Right lobe of liver (tissue), 6 donors: Measurements from ENCODE around the gene NARS2. TPM values are rescaled to one million over a fixed set of nuclear protein-coding genes. Genes with fewer than 3 reads are reported as not detected.
A peak's percentile ranks its signal among the peaks of the same experiment; 100 is the strongest.

ENCODE experiments used
- ATAC-seq, 4 donors: fragments of 200-7000 bp; cut with Tn5 transposase; one replicate each; pipeline ENCODE4 v1.9.1; 2020; ENCODE audit warnings: mild to moderate bottlenecking in 4 of 4, moderate library complexity in 4 of 4
- DNase-seq, 3 donors: peaks; one replicate each; pipeline ENCODE4 v3.0.0-alpha.2; 2020
- H3K27ac ChIP-seq, 3 donors: fragments of 200-600 bp; one replicate each; pipeline ENCODE4 v1.8.0; 2022
- H3K27me3 ChIP-seq, 2 donors: fragments of 200-600 bp; one replicate each; pipeline ENCODE4 v1.8.0; 2022
- H3K36me3 ChIP-seq, 4 donors: fragments of 200-600 bp; sonication (generic) in 1 of 4; one replicate each; pipeline versions ENCODE4 v1.5.1 to v1.8.0; 2017 to 2022; ENCODE audit warnings: control low read depth in 1 of 4
- H3K4me1 ChIP-seq, 4 donors: fragments of 200-600 bp; sonication (generic) in 1 of 4; one replicate each; pipeline versions ENCODE4 v1.5.1 to v1.8.0; 2017 to 2022; ENCODE audit warnings: control low read depth in 1 of 4
- H3K4me3 ChIP-seq, 3 donors: fragments of 200-600 bp; one replicate each; pipeline ENCODE4 v1.8.0; 2022
- H3K9me3 ChIP-seq, 4 donors: fragments of 200-600 bp; sonication (generic) in 1 of 4; one replicate each; pipeline versions ENCODE4 v1.5.1 to v1.8.0; 2017 to 2022; ENCODE audit warnings: control low read depth in 1 of 4
- CTCF ChIP-seq, 4 donors: fragments of 200-600 bp in 3 of 4; fragments of 450-650 bp in 1 of 4; IDR thresholded peaks; one replicate each; pipeline versions ENCODE4 v1.5.1 to v1.8.0; 2016 to 2022; ENCODE audit warnings: antibody characterized with exemption in 4 of 4, mild to moderate bottlenecking in 2 of 4
- POLR2A ChIP-seq: fragments of 450-650 bp; IDR thresholded peaks from one replicate; pipeline ENCODE4 v1.6.1; 2017; ENCODE audit warnings: antibody characterized with exemption, mild to moderate bottlenecking
- WGBS: methylation state at CpG from one replicate; pipeline ENCODE4 v1.1.6; 2018; ENCODE audit warnings: low coverage, low lambda C conversion rate; ENCODE audit not compliant: insufficient coverage; ENCODE audit errors: missing lambda C conversion rate; 5-methylcytosine and 5-hydroxymethylcytosine counted together
- intact Hi-C, 2 donors: fragments of 100-400 bp; cut with DNase I; formaldehyde crosslinking; loops; one replicate each; pipeline versions ENCODE4 v1.11.2 to v1.14.1; 2022
- total RNA-seq, 6 experiments: library from RNA; depleted of rRNA in 2 of 6; stranded (reverse); fragments of >200 nt in 2 of 6; fragmentation: NEBNext Ultra II Directional in 3 of 6; extraction: Animal tissue kit (Norgen Biotek cat#: 25700) in 3 of 6; gene quantifications; one replicate each; pipeline versions ENCODE4 v1.1.0 to v1.2.4, GENCODE V29; 2016 to 2023
- donor health status: DM: no; HTN: yes; CAD: no.
- donor health status: DM: no; HTN: no; CAD: no.
- donor health status: DM: no; HTN: no; CAD: no.
- donor health status: DM: no; HTN: yes; CAD: no.
- donor health status: DM: no; HTN: yes; CAD: no.

NARS2 gene
- total RNA-seq, 6 experiments from 2014 or later: 11.5 to 17.4 (median 14.0) TPM

DNA sequence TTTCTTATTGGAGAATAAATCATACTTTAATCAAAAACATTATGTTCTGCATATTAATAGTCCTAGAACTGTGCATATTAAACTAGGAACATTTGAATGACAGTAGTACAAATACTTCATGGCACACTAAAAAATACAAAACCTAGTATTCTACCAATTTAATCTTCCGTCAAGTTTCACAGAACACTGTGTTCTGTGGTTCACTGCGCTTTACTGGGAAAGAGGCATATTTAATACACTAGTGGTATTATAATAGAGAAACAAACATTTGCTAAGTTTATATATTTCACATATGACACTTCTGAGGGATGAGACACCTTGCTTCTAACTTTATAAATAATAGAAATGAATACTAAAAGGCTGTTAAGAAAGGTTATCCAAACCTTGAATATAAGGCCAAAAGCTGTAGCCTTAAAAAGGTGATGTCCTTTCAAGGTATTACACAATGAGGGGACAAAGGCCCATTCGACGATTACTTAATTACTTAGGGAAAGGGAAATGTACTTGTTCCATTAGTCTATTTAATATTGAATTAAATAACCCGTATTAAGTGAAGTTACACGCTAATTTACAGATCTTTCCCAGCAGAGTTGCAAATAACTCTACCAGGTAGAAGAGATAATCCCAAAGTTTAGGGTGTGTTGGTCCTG is 48.0 kb downstream of the NARS2 start:
- WGBS: 34% methylated on average over 6 of the region's 6 CpGs
- Histone ChIP-seq H3K9me3 (no peaks in the 10 kb centered on the region), H3K4me1 (peaks cover 0 to 14% (median 4%) of the 10 kb centered on the region in 4 donors), H3K27me3 (no peaks in the 10 kb centered on the region), H3K4me3 (no peak overlapping the region), H3K27ac (peak overlapping the region in 1 of 3 donors; percentile 41), H3K36me3 (no peaks in the 10 kb centered on the region)
- ATAC-seq: peak; percentile 76 to 95 (median 82)
- TF ChIP-seq POLR2A: no peak
- TF ChIP-seq CTCF (IDR thresholded peaks at IDR 0.05): no peak
- DNase-seq: no peak
- intact Hi-C loops: no loop called here

DNA sequence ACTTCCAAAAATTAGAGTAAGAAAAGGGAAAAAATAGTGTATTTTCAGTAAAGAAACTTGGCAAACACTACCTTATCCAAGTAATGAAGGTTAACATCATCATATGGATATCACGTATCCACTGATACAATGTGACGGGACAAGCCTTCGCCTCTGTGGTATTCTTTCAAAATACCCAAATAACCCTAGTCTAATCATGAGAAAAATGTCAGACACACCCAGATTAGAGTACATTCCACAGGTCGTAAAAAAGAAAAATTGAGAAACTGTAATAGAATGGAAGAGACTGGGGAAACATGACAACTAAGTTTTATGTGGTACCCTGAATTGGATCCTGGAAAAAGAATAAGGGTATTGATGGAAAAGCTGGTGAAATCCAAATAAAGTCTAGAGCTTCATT is 48.9 kb downstream of the NARS2 start:
- no peaks in the 10 kb centered on the region for H3K27me3 ChIP-seq
- H3K27ac ChIP-seq: no peak overlapping the region
- TF ChIP-seq CTCF (IDR thresholded peaks at IDR 0.05): no peak
- no peak for TF ChIP-seq POLR2A
- intact Hi-C loops: no loop called here
- 100% methylated on average over 4 of the region's 4 CpGs for WGBS
- no peaks in the 10 kb centered on the region for H3K36me3 ChIP-seq
- H3K4me1 ChIP-seq: peaks cover 0 to 14% (median 4%) of the 10 kb centered on the region in 4 donors
- ATAC-seq (no peak), DNase-seq (no peak)
- no peaks in the 10 kb centered on the region for H3K9me3 ChIP-seq
- no peak overlapping the region for H3K4me3 ChIP-seq

DNA sequence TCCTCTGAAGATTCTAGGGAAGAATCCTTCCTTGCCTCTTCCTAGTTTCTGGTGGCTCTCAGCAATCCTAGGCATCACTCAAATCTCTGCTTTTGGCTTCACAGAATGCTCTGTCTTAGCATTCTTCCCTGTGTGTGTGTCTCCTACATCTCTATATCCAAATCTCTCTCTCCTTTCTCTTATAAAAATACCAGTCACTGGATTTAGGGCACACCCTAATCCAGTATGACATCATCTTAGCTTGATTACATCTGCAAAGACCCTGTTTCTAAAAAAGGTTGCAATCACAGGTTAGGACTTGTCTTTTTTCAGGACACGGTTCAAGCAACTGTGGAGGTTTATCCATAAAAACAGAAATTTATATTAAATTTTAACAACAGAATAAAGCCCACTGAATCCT is 54.4 kb downstream of the NARS2 start:
- WGBS: 94% methylated on average over 1 of the region's 1 CpG
- no peak for TF ChIP-seq POLR2A
- no peak for TF ChIP-seq CTCF (IDR thresholded peaks at IDR 0.05)
- DNase-seq: no peak
- Histone ChIP-seq H3K4me1 (peaks cover 0 to 4% (median 0%) of the 10 kb centered on the region in 4 donors), H3K27ac (no peak overlapping the region), H3K4me3 (no peak overlapping the region), H3K36me3 (no peaks in the 10 kb centered on the region), H3K9me3 (no peaks in the 10 kb centered on the region), H3K27me3 (no peaks in the 10 kb centered on the region)
- no peak for ATAC-seq
- intact Hi-C loops: no loop called here

DNA sequence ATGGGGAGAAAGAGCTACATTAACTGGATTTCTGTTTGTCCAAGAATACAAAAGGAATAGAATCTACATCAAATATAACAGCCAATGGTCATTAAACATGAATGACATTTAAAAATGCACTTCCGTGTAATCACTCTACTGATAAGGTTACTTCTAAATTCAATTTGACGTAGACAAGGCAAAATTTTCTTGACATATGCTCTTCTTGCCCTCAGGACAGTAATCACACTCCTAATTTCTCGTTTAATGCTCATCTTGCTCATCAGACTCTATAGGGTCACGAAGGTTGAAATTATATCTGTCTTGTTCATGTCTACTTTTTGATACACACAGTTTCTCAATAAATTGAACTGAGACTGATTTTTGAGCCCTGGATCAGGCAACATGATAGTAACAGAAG is 58.4 kb downstream of the NARS2 start:
- ATAC-seq: no peak
- H3K36me3 ChIP-seq: no peaks in the 10 kb centered on the region
- H3K9me3 ChIP-seq: no peaks in the 10 kb centered on the region
- H3K4me1 ChIP-seq: peaks cover 0 to 4% (median 0%) of the 10 kb centered on the region in 4 donors
- H3K27ac ChIP-seq: no peak overlapping the region
- WGBS: 92% methylated on average over 4 of the region's 4 CpGs
- TF ChIP-seq CTCF (IDR thresholded peaks at IDR 0.05) (no peak), POLR2A (no peak)
- H3K27me3 ChIP-seq: no peaks in the 10 kb centered on the region
- H3K4me3 ChIP-seq: no peak overlapping the region
- intact Hi-C loops: no loop called here
- no peak for DNase-seq
